ENCODE measurements around the gene VILL.

Gene VILL

DNA sequence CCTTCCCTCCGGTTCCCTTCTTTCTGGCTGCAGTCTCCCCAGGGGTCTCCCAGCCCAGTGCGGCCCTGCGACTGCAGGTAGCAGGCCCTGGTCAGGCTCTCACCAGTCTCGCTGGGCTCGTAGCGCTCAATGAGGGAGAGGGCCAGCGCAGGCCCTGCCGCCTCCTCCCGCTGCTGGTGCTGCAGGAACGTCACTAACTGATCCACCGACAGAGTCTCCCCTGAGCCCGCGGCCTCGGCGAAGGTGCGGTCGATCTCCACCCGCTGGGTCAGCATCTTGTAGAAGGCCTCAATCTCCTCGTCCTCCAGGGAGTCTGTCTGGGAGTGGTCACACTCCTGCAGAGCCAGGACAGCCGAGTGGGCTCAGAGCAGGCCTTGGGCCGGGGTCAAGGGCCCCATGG lies 20.5 kb downstream of the VILL start:
- in situ Hi-C loops (cut with MboI; ENCODE audit: low sequenced_read_pairs, unreplicated experiment), result no loop called here
- DNase-seq (ENCODE audit: low spot score), result no peak
- TF ChIP-seq, protein P1, sequence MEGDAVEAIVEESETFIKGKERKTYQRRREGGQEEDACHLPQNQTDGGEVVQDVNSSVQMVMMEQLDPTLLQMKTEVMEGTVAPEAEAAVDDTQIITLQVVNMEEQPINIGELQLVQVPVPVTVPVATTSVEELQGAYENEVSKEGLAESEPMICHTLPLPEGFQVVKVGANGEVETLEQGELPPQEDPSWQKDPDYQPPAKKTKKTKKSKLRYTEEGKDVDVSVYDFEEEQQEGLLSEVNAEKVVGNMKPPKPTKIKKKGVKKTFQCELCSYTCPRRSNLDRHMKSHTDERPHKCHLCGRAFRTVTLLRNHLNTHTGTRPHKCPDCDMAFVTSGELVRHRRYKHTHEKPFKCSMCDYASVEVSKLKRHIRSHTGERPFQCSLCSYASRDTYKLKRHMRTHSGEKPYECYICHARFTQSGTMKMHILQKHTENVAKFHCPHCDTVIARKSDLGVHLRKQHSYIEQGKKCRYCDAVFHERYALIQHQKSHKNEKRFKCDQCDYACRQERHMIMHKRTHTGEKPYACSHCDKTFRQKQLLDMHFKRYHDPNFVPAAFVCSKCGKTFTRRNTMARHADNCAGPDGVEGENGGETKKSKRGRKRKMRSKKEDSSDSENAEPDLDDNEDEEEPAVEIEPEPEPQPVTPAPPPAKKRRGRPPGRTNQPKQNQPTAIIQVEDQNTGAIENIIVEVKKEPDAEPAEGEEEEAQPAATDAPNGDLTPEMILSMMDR (IDR thresholded peaks at IDR 0.05; ENCODE audit: borderline replicate concordance, control extremely low read depth, extremely low read depth, insufficient read depth, missing control alignments), result no peak

DNA sequence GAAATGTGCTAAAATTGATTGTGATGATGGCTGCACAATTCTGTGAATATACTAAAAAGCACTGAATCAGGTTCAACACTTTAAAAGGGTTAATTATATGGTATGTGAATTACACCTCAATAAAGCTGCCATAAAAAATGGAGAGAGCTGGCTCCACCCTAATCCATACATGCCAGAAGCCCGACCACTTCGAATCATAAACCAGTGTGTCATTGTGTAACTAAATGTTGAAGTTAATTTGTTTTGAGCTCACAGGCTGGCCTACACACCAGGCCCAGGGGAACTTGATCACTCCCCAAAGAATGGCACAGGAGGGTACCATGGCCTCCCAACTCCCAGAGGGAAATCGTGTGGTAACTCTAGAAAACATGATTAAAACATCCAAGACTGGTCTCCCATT lies 24.9 kb downstream of the VILL start:
- in situ Hi-C loops (cut with MboI; ENCODE audit: low sequenced_read_pairs, unreplicated experiment), result no loop called here
- no peak for DNase-seq (ENCODE audit: low spot score)
- TF ChIP-seq, protein P1 (IDR thresholded peaks at IDR 0.05; ENCODE audit: borderline replicate concordance, control extremely low read depth, extremely low read depth, insufficient read depth, missing control alignments), result no peak

DNA sequence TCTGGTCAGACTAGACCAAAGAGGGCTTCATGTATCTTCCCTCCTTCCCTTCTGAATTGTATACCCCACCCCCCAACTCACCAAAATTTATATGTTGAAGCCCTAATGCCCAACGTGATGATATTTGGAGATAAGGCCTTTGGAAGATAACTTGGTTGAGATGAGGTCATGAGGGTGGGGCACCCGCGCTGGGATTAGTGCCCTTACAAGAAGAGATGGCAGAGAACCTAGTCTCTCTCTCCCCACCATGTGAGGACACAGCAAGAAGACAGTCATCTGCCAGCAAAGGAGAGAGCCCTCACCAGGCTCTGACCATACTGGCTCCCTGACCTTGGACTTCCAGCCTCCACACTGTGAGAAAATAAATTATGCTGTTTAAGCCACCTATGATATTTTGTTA lies 25.4 kb downstream of the VILL start:
- in situ Hi-C loops (cut with MboI; ENCODE audit: low sequenced_read_pairs, unreplicated experiment), result no loop called here
- TF ChIP-seq, protein P1 (IDR thresholded peaks at IDR 0.05; ENCODE audit: borderline replicate concordance, control extremely low read depth, extremely low read depth, insufficient read depth, missing control alignments), result no peak

DNA sequence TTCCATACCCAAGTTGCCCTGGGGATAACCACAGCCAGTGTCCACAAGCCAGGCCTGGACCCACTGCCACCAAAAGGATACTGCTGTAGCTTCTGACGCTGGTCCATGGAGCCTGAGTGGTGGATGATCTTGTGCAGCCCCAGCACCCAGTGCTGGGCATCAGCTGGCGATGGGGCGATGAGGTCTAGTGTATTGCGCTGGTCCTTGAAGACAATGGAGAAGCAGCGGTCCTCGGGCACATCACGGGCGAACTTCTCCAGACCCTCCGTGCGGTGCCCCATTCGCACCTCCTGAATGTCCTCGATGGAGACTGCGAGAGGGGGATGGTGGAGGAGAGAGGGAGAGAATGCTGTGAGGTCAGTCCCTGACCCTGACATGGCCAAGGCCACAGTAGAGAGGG lies 25.8 kb downstream of the VILL start:
- in situ Hi-C loops (cut with MboI; ENCODE audit: low sequenced_read_pairs, unreplicated experiment), result no loop called here
- DNase-seq (ENCODE audit: low spot score), result no peak
- TF ChIP-seq, protein P1 (IDR thresholded peaks at IDR 0.05; ENCODE audit: borderline replicate concordance, control extremely low read depth, extremely low read depth, insufficient read depth, missing control alignments), result no peak

More for the DNA sequence above, 25.4 kb downstream of the VILL start:
- no peak for DNase-seq (ENCODE audit: low spot score)

DNA sequence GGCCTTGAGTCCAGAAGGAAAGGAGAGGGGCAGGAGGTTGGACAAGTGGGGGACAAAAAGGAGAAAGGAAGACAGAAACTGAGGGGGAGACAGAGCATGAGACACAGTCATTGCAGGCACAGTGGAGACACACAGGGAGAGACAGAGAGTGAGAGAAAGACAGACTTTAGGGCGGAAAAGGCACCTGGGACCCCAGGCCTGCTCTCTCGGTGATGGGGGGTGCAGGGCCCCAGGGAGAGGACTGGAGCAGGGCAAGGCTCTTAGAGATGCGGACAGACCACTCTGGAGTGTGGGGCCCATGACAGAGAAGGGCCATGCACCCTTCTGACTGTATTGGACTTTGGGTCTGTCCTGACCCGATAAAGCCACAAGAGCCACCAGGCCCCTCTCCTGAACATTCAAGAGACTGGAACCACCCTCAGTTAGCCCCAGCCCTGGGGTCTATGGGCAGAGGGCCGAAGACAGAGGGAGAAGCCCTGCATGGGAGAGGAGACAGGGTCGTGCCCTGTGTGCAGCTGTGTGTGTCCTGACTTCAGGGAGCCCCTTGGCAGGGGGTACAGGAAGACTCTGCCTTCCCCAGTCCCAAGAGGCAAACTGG lies 26.4 kb downstream of the VILL start:
- TF ChIP-seq, protein P1 (IDR thresholded peaks at IDR 0.05; ENCODE audit: borderline replicate concordance, control extremely low read depth, extremely low read depth, insufficient read depth, missing control alignments), result no peak
- in situ Hi-C loops (cut with MboI; ENCODE audit: low sequenced_read_pairs, unreplicated experiment), result no loop called here
- no peak for DNase-seq (ENCODE audit: low spot score)

DNA sequence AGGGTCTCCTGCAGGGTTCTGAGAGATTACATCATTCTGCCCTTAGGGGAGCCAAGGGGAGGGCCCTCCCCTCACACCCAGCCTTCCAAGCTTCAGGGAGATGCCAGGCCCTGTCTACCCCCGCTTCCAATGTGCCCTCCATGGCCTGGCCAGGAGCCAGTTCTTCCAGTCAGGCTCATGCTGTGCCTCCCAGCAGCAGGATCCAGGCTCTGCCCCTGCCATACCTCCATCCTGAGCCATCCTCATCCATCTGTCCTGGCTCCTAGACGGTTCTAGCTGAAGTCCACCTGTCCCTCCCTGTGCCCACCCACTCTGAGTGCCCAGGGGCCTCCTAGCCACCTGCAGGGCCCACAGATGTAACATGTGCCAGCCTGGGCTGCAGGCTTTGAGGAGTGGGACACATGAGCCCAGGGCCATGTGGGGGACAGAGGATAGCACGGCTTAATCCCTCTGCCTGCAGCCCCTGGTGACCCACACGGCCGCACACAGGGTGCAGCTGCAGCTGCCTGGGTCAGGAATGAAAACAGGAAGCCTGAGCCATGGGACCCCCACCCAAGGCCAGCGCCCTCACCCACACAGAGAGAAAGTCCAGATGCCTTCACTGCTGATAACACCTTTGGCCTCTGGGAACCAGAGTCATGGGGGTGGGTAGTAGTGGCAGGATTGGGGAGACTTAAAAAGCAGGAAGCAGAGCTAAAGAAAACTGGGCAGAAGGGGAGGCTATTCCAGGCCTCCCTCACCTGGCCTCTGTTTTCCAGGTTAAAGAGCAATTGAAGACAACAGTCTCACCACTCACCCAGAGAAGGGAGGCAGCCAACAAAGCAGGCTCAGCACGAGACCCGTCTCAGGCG lies 27.1 kb downstream of the VILL start:
- in situ Hi-C loops (cut with MboI; ENCODE audit: low sequenced_read_pairs, unreplicated experiment), result no loop called here
- TF ChIP-seq, protein P1 (IDR thresholded peaks at IDR 0.05; ENCODE audit: borderline replicate concordance, control extremely low read depth, extremely low read depth, insufficient read depth, missing control alignments), result no peak
- DNase-seq (ENCODE audit: low spot score), result no peak

Measured in GM13976 (cell line).